ENCODE measurements around the gene MMP15.

The MMP15 gene

DNA sequence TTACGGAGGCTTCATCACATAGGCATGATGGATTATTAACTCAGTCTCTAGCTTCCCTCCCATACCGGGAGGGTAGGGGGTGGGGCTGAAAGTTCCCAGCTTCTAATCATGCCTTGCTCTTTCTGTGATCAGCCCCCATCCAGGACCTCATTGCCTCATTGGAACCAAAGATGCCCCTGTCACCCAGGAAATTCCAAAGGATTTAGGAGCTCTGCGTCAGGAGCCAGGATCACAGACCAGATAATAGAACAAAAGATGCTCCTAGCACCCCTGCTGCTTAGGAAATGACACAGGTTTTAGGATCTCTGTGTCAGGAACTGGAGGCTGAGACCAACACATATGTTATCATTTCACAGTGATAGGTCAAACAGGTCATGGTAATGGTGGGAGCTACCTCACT is 14.7 kb upstream of the MMP15 start:
- in situ Hi-C loops (cut with MboI; ENCODE audit: low pct_unique_long_range_greater_than_20kb, low sequenced_read_pairs), result loop anchor here (10.0 kb wide), 1 partner anchor 94 kb away; no protein-coding TSS in a partner anchor
- no peak for DNase-seq

DNA sequence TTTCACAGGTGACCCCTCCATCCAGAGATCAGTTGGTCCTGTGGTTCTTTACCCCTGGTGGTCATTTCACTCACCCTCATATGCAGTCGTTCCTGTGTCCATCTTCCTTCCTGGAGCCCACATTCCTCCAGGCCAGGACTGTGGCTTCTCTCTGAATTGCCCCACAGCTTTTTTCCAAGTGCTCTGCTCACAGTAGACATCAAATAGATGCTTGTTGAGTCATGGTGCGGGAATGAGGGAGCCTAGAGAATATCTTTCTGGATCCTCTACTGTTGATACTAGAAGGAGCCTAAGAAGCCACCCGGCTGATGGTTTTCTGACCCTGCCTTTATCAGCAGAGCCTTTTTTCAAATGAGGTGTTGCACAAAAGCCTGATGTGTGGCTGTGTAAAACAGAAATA is 13.9 kb upstream of the MMP15 start:
- in situ Hi-C loops (cut with MboI; ENCODE audit: low pct_unique_long_range_greater_than_20kb, low sequenced_read_pairs), result loop anchor here (10.0 kb wide), 1 partner anchor 93 kb away; no protein-coding TSS in a partner anchor
- no peak for DNase-seq

DNA sequence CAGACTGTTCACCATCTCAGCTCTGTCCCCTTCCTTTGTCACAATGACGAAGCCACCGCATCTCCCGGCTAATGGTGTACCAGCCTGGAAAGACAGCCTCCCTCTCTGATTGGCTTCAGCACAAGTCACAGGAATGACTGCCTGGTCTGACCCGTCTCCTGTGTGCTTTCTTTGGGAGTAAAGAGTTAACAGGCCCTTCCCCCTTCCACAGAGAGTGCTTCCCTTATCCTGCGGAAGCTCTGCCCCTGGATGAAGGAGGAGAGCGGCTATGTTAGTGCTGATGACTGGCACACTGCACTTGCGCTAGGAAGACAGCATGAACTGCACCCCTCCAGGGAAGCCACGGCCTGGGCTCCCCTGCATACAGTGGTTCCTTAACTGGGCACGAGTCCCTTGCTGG is 13.1 kb upstream of the MMP15 start:
- DNase-seq, result no peak
- in situ Hi-C loops (cut with MboI; ENCODE audit: low pct_unique_long_range_greater_than_20kb, low sequenced_read_pairs), result loop anchor here (10.0 kb wide), 1 partner anchor 92 kb away; no protein-coding TSS in a partner anchor

DNA sequence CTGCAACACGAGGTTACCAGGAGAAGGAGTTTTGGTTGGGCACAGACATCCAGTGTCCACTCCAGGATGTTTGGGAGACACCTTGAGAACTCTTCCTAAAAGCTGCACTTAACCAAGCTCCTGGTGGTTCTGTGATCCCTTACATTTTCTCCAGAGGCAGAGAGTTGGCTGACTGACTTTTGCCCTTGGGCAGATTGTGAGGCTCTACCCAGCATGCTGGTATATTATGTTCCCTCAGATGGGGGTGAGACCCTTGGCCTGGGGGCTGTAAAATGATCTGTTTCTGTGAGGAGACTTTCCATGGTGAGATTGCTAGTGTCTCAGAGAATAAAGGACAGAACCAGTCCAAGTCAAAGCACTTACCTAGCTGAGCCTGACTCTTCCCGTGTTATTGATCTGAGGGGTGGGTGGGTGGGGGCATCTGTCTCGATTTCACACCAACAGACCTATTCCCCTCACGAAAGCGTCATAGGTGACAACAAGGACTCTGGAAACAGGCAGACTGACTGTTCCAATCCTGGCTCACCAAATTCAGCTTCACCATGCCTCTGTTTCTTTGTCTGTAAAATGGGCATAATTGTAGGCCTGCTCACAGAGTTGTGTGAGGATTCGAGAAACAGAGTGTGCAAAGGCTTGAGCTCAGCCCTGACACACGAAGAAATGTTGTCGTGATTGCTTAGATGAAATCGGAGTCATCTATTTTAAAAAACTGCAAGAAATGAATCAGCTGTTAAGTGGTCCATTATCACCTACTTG is 12.2 kb upstream of the MMP15 start:
- in situ Hi-C loops (cut with MboI; ENCODE audit: low pct_unique_long_range_greater_than_20kb, low sequenced_read_pairs), result loop anchor here (10.0 kb wide), 1 partner anchor 91 kb away; no protein-coding TSS in a partner anchor
- no peak for DNase-seq

DNA sequence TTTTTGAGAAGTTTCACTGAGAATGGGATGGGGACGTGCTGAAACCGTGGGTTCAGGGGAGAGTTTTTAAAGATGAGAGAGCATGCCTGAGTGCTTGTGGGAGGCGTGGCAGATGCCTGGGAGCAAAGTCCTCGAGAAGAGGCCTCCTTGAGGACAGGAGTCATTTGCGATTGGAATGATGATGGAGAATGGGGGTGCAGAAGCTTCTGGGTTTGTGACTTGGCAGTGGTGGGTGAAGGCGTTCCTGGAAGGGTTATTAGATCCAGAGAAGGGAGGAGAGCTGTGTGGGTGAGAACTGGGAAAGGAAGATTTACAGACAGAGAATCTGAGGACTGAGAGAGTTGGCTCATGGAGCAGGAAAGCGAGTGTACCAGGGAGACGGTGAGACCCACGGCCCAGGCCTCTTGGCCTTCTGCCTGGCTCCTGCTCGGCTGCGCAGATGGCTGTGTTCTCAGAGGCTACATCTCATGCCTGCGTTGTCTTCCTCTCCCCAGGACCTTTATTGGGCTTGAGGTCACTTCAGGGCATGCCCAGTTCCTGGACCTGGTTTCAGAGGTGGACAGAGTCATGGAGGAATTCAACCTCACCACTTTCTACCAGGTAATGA is 8.6 kb upstream of the MMP15 start:
- in situ Hi-C loops (cut with MboI; ENCODE audit: low pct_unique_long_range_greater_than_20kb, low sequenced_read_pairs), result loop anchor here (10.0 kb wide), 1 partner anchor 88 kb away; no protein-coding TSS in a partner anchor
- no peak for DNase-seq

DNA sequence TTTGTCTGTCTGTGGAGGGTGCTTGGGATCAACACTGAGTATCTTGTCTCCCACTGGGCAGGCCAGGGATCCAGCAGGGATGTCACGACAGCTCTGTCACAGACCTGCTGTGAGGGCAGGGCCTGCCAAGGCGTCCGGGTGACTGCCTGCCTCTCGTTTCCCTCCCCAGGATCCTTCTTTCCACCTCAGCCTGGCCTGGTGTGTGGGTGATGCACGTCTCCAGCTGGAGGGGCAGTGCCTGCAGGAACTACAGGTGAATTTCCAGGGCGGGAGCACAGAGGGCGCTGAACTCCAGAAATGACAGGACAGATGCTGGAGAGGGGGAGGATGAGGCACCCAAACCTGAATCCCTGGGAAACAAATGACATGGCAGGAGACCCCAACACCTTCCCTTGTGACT is 6.8 kb upstream of the MMP15 start:
- DNase-seq, result peak; percentile 20
- in situ Hi-C loops (cut with MboI; ENCODE audit: low pct_unique_long_range_greater_than_20kb, low sequenced_read_pairs), result loop anchor here (10.0 kb wide), 1 partner anchor 86 kb away; no protein-coding TSS in a partner anchor

DNA sequence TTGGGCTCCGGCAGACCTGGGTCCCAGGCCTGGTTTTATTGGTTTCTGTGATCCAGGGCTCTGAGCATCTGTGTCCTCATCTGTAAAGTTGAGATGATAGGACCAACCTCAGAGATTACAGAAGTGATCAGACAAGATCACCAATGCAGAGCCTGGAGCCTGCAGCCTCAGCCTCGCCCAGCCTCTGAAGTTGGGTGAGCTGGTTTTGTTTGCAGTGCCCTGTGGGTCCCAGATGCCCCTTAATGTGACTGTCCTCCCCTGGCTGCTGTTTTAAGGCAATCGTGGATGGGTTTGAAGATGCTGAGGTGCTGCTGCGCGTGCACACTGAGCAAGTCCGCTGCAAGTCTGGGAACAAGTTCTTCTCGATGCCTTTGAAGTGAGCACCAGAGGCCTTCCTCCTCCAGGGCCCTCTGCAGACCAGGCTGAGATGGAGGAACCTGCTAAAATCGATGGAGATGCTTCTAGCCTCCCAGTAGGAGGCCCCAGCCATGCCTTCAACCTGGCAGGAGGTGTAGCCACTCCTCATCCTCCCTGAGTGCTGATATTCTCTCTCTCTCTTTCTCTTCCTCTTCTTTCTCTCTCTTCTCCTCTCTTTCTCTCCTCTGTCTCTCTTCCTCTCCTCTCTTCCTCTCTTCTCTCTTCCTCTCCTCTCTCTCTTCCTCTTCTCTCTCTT is 5.6 kb upstream of the MMP15 start:
- in situ Hi-C loops (cut with MboI; ENCODE audit: low pct_unique_long_range_greater_than_20kb, low sequenced_read_pairs), result loop anchor here (10.0 kb wide), 1 partner anchor 85 kb away; no protein-coding TSS in a partner anchor
- no peak for DNase-seq

DNA sequence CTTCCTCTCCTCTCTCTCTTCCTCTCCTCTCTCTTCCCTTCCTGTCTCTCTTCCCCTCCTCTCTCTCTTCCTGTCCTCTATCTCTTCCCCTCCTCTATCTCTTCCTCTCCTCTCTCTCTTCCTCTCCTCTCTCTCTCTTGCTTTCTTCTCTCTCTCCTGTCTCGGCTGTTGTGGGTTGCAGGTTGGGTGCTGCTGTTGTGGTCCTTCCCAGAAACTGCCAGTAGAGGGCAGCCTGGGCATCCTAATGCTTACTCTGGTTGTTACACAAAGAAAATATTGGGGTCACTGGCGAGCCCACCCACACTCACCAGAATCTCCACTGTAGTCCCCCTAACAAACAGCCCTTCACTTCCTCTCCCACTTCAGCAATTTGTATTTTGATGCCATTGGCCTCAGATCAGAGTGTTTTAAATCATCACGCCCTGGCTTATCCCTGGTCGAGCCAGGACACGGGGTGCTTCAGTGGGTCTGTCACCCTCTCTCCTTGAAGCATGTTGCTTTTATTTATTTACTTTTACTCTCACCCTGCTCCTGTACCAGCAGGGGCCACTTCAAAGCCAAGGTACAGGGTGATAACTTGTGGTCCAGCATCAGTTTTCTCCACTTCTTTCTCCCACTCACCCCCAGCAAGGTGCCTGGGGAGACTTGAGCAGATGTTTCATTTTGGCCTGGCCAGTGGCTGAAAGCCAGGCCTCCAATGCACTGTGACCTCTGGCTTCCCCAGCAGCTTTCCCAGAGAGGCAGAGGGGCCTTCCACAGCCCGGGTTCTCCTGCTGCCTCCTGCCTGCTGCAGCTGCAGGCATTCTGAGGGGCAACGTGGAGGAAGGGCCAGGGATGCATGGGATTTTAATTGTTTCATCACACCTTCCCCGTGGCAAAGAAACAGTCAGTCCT is 4.7 kb upstream of the MMP15 start:
- in situ Hi-C loops (cut with MboI; ENCODE audit: low pct_unique_long_range_greater_than_20kb, low sequenced_read_pairs), result no loop called here
- DNase-seq, result peak; percentile 72

DNA sequence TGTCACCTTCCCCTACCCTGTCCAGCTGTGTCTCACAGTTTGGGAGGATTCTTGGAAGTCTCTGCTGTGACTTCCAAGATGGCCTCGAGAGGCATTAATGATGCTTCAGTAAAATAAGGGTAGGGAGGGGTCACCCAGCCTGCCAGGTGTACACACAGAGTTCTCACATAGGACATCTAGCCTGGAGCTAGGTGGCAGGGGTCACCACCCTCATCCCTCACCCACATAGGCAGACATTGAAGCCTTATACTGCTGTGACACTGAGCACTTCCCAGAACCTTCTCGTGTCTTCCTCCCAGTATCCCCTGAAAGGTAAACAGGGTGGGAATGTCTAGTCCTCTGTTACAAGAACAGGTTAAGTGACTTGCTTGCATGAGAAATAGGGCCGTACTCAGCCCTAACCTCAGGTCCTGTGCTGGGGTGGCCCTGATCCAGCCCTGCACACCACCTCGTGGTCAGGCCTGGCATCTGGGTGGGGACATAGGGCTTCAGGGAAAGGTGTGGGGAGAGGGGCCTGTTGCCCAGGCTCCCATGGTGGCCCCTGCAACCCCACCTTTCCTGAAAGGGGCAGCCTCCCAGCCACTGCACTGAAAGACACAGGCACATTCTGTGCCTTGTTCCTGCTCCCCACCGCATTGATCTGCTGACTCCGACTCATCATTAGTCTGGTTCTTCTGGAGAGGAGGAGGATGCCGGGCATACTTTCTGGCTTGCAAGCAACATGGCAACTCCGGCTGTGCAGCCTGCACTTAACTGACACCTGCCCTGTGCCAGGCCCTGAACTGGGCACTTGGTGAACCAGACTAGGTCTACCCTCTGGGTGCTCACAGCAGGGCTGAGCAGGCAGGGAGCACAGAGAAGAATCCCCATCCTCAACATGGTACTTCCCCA is 3.6 kb upstream of the MMP15 start:
- in situ Hi-C loops (cut with MboI; ENCODE audit: low pct_unique_long_range_greater_than_20kb, low sequenced_read_pairs), result no loop called here

DNA sequence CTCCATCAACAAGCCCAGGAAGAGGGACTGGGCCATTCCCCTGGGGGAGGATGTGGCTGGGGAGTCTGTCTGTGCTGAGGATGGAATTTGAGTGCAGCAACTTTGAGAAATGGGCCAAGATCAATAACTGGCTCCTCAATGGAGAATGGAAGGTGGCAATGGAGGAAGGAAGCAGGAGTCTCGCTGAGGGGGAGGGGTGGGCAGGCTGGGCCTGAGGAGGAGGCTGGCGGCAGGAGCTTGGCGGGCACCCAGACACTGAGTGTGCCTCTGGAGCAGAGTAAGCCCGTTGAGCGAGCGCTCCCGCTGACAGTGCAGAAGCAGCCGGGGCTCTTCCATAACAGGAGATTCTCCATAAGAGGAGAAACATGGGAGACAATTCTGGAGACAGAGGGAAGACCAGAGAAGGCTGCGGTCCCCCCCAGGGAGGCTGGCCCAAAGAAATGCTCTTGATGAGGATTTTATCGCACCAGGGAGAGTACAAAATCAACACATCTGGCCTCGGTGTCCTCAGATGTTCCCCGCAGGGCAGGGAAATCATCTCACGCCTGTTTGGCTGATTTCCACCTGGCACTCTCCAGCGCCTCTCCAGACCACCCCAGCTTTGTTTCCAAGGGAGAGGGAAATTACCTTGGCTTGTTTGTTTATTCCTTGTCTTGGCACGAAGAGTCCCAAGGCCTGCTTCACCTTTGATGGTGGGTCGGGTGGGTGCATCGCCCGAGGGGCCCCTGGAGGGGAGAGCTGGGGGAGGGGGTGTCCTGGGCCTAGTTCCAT is 2.8 kb upstream of the MMP15 start:
- DNase-seq, result peak; percentile 48
- in situ Hi-C loops (cut with MboI; ENCODE audit: low pct_unique_long_range_greater_than_20kb, low sequenced_read_pairs), result no loop called here

More for the DNA sequence above, 3.6 kb upstream of the MMP15 start:
- no peak for DNase-seq

DNA sequence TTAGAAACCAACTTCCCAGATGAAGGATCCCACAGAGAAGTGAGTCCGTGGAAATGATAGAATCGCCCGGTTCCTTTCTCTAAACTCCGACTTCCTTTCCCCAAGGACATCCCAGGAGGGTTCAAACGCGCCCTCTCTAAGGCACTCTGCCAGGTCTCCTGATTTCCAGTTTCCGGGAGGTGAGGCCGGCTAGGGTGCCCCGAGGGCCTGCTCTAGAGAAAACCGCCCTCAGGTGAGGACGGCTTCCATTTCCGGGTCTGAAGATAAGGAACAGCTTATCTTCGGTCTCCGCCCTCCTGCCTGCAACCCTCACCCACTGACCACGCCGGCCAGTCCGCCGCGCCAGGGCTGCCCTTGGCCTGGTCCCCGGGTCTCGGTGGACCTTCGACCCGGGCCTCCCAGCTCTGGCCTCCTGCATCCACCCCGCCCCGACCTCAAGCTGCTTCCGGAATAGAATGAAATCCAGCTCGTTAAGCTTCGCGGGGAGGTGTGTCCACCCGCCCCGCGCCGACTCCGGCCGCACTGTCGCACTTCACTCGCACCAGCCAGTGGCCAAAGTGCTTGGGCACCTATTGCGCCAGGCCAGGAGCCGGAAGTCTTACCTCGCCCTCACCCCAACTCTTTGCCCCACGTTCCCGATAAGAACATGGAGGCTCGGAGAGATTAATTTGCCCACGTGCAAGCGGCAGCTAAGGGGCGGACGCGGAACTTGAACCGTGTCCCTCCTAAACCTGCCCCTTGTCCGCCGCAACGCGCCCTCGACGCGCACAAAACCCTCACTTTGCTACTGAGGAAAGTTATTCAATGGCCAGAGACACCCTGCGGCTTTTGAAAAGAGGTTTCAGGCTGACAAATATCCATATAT is 836 bp upstream of the MMP15 start:
- no peak for DNase-seq
- in situ Hi-C loops (cut with MboI; ENCODE audit: low pct_unique_long_range_greater_than_20kb, low sequenced_read_pairs), result no loop called here

DNA sequence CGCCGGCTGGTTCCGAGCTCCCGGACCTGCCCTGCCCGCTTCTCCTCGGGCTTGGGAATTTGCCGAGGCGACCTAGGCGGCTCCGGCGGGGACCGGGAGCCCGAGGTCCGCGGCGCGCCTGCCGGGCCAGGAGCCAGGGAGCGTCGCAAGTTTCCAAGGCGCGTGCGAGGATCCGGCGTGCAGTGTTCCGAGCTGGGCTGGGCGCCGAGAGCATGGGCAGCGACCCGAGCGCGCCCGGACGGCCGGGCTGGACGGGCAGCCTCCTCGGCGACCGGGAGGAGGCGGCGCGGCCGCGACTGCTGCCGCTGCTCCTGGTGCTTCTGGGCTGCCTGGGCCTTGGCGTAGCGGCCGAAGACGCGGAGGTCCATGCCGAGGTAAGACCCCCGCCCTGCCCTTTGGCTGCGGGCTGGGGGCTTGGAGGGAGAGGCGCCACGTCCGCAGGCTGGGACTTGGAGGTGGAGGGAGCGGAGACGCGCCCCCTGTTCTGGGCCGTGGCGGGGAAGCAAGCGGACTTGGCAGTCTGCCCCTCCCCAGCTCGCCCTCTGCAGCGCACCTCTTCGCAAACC is 668 bp downstream of the MMP15 start:
- peak; percentile 49 for DNase-seq
- in situ Hi-C loops (cut with MboI; ENCODE audit: low pct_unique_long_range_greater_than_20kb, low sequenced_read_pairs), result no loop called here

DNA sequence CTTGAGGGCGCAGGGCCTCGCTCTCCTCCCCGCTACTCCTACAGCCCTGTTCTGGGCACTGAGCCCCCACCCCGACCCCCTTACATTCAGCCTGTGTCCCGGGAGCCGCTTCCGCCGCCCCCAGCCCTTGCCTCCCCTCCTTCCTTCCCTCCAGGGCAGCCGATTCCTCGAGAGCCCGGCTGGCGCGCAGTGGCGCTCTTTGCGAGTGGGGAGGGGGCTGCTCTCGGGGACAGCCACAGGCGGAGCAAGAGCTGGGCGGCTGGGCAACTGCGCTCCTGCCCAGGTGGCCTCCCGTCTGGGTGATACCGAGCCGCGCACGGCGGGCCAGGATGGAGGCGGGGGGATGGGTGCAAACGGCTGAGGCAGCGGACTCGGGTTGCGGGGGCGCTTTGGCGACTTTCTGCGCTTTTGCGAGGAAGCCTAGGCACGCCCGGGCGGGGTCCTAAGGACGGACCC is 1.2 kb downstream of the MMP15 start:
- DNase-seq, result no peak
- in situ Hi-C loops (cut with MboI; ENCODE audit: low pct_unique_long_range_greater_than_20kb, low sequenced_read_pairs), result no loop called here

DNA sequence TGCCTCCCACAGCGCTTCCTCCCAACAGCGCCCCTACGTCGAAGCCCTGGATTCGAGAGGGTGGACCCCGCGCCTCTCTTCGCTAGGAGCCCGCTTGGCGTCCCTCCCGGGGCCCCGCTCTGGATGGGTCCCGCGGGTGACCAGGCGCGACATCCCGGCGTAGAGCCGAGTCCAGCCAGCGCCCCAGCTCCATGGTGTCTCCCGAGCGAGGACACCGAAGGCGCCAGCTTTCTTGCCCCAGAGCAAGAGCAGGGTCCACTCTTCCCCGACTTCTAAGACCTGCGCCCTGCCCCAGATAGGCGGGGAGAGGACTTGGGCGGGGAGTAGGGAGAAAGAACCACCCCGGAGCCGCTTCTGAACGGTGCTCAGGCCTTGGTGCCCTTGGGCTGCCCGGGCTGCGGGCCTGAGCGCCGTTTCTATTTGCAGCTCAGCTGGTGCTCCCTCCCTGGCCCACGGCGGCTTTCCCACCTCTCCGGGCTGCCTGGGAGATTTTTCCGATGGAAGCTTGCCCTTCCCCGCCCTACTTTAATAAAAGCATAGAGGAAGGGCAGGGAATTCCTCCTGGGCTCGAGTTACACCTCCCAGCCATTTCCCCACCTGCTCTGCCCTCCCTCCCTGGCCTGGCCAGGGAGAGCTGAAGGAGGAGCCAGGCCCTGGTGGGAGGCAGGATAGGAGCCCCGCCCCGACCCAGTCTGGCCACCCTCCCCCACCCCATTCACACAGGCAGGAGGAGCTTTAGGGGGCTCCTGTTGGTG is 1.8 kb downstream of the MMP15 start:
- in situ Hi-C loops (cut with MboI; ENCODE audit: low pct_unique_long_range_greater_than_20kb, low sequenced_read_pairs), result no loop called here

DNA sequence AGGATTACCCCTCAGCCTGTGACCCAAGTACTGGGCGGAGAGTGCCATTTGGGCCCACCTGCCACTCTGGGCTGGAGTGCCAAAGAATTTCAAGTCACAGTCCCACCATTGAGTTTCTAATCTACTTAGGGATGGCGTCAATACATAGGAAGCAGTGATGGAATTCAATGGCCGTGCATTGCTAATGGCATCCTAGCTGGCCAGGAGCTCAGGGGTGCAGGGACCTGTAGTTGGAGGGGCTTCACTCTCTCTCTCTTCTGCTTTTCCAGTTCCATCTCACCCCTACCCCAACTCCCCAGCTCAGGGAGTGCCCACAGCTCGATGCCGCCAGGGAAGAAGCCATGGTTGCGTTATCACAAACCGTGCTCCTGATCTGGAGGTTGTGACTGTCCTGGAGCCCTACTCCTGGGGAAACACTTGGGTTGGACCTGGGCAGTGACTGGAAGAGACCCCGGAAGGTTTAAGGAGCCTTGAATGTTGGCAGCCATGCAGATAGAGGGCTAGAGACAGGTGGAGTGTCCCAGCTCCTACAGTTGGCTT is 2.4 kb downstream of the MMP15 start:
- DNase-seq, result no peak
- in situ Hi-C loops (cut with MboI; ENCODE audit: low pct_unique_long_range_greater_than_20kb, low sequenced_read_pairs), result no loop called here

More for the DNA sequence above, 1.8 kb downstream of the MMP15 start:
- no peak for DNase-seq
